ENCODE measurements around the gene PDE7B. TPM values are rescaled to one million over a fixed set of nuclear protein-coding genes. Genes with fewer than 3 reads are reported as not detected.

The PDE7B gene
- total RNA-seq, 1 experiment from 2014 or later: not detected

GRCh38 chr6:135972586-135972985 lies 121.1 kb downstream of the PDE7B start:
- Histone ChIP-seq H3K9me2 (replicated peaks; ENCODE audit: insufficient read depth, low read length) (no peaks in the 10 kb centered on the region), H3K4me1 (ENCODE audit: low read length) (no peaks in the 10 kb centered on the region), H3K36me3 (ENCODE audit: insufficient read depth, low read length) (no peaks in the 10 kb centered on the region), H4K20me1 (ENCODE audit: insufficient read depth, low read depth, low read length) (no peaks in the 10 kb centered on the region), H3K9ac (ENCODE audit: low read length) (no peak overlapping the region), H3K9me3 (ENCODE audit: low read length) (no peaks in the 10 kb centered on the region), H3K4me2 (ENCODE audit: low read depth, low read length, poor library complexity, severe bottlenecking) (no peak overlapping the region), H3K27me3 (ENCODE audit: low read length) (no peaks in the 10 kb centered on the region), H3K79me2 (ENCODE audit: low read length) (no peaks in the 10 kb centered on the region), H3K27ac (ENCODE audit: low read length) (no peak overlapping the region), H3K4me3 (ENCODE audit: low read length) (no peak overlapping the region), H2AFZ (ENCODE audit: low read length) (no peak overlapping the region)
- no peak for DNase-seq

- no peaks in the 10 kb centered on the region for H3K9me3 ChIP-seq (ENCODE audit: low read length)
- H3K9me2 ChIP-seq (replicated peaks; ENCODE audit: insufficient read depth, low read length): no peaks in the 10 kb centered on the region
- H3K4me1 ChIP-seq (ENCODE audit: low read length): no peaks in the 10 kb centered on the region
- no peak overlapping the region for H3K9ac ChIP-seq (ENCODE audit: low read length)
- H3K4me2 ChIP-seq (ENCODE audit: low read depth, low read length, poor library complexity, severe bottlenecking): no peak overlapping the region
- H2AFZ ChIP-seq (ENCODE audit: low read length): no peak overlapping the region
- H3K27ac ChIP-seq (ENCODE audit: low read length): no peak overlapping the region
- H3K27me3 ChIP-seq (ENCODE audit: low read length): no peaks in the 10 kb centered on the region
- H3K4me3 ChIP-seq (ENCODE audit: low read length): no peak overlapping the region
- no peaks in the 10 kb centered on the region for H3K79me2 ChIP-seq (ENCODE audit: low read length)
- no peaks in the 10 kb centered on the region for H3K36me3 ChIP-seq (ENCODE audit: insufficient read depth, low read length)
- DNase-seq: no peak
- H4K20me1 ChIP-seq (ENCODE audit: insufficient read depth, low read depth, low read length): no peaks in the 10 kb centered on the region
These were observed 122.9 kb downstream of the PDE7B start for GRCh38 chr6:135974426-135974825.

- no peaks in the 10 kb centered on the region for H3K27me3 ChIP-seq (ENCODE audit: low read length)
- no peaks in the 10 kb centered on the region for H3K4me1 ChIP-seq (ENCODE audit: low read length)
- no peak overlapping the region for H3K27ac ChIP-seq (ENCODE audit: low read length)
These were observed 125.1 kb downstream of the PDE7B start for GRCh38 chr6:135976585-135976984.

GRCh38 chr6:135983093-135983492 lies 131.6 kb downstream of the PDE7B start:
- no peak overlapping the region for H2AFZ ChIP-seq (ENCODE audit: low read length)
- no peak for DNase-seq
- no peaks in the 10 kb centered on the region for H4K20me1 ChIP-seq (ENCODE audit: insufficient read depth, low read depth, low read length)
- H3K36me3 ChIP-seq (ENCODE audit: insufficient read depth, low read length): no peaks in the 10 kb centered on the region
- no peak overlapping the region for H3K4me3 ChIP-seq (ENCODE audit: low read length)
- no peak overlapping the region for H3K4me2 ChIP-seq (ENCODE audit: low read depth, low read length, poor library complexity, severe bottlenecking)
- no peaks in the 10 kb centered on the region for H3K79me2 ChIP-seq (ENCODE audit: low read length)
- H3K9ac ChIP-seq (ENCODE audit: low read length): no peak overlapping the region
- no peaks in the 10 kb centered on the region for H3K27me3 ChIP-seq (ENCODE audit: low read length)
- no peak overlapping the region for H3K27ac ChIP-seq (ENCODE audit: low read length)
- H3K9me3 ChIP-seq (ENCODE audit: low read length): no peaks in the 10 kb centered on the region
- no peaks in the 10 kb centered on the region for H3K9me2 ChIP-seq (replicated peaks; ENCODE audit: insufficient read depth, low read length)
- no peaks in the 10 kb centered on the region for H3K4me1 ChIP-seq (ENCODE audit: low read length)

More at GRCh38 chr6:135976585-135976984, 125.1 kb downstream of the PDE7B start:
- no peak overlapping the region for H3K9ac ChIP-seq (ENCODE audit: low read length)
- no peak overlapping the region for H3K4me2 ChIP-seq (ENCODE audit: low read depth, low read length, poor library complexity, severe bottlenecking)
- H4K20me1 ChIP-seq (ENCODE audit: insufficient read depth, low read depth, low read length): no peaks in the 10 kb centered on the region
- H3K9me2 ChIP-seq (replicated peaks; ENCODE audit: insufficient read depth, low read length): no peaks in the 10 kb centered on the region
- DNase-seq: no peak
- no peak overlapping the region for H2AFZ ChIP-seq (ENCODE audit: low read length)
- H3K9me3 ChIP-seq (ENCODE audit: low read length): no peaks in the 10 kb centered on the region
- no peaks in the 10 kb centered on the region for H3K79me2 ChIP-seq (ENCODE audit: low read length)
- no peaks in the 10 kb centered on the region for H3K36me3 ChIP-seq (ENCODE audit: insufficient read depth, low read length)
- H3K4me3 ChIP-seq (ENCODE audit: low read length): no peak overlapping the region

- Histone ChIP-seq H3K9ac (ENCODE audit: low read length) (no peak overlapping the region), H4K20me1 (ENCODE audit: insufficient read depth, low read depth, low read length) (no peaks in the 10 kb centered on the region), H3K27ac (ENCODE audit: low read length) (no peak overlapping the region), H3K4me3 (ENCODE audit: low read length) (no peak overlapping the region), H3K36me3 (ENCODE audit: insufficient read depth, low read length) (no peaks in the 10 kb centered on the region), H3K4me1 (ENCODE audit: low read length) (no peaks in the 10 kb centered on the region), H2AFZ (ENCODE audit: low read length) (no peak overlapping the region), H3K27me3 (ENCODE audit: low read length) (no peaks in the 10 kb centered on the region), H3K4me2 (ENCODE audit: low read depth, low read length, poor library complexity, severe bottlenecking) (no peak overlapping the region), H3K9me2 (replicated peaks; ENCODE audit: insufficient read depth, low read length) (no peaks in the 10 kb centered on the region), H3K79me2 (ENCODE audit: low read length) (no peaks in the 10 kb centered on the region), H3K9me3 (ENCODE audit: low read length) (no peaks in the 10 kb centered on the region)
- no peak for DNase-seq
These were observed 132.3 kb downstream of the PDE7B start for GRCh38 chr6:135983718-135984343.

GRCh38 chr6:135985471-135985870 lies 134.0 kb downstream of the PDE7B start:
- Histone ChIP-seq H3K36me3 (ENCODE audit: insufficient read depth, low read length) (no peaks in the 10 kb centered on the region), H3K27ac (ENCODE audit: low read length) (no peak overlapping the region), H2AFZ (ENCODE audit: low read length) (no peak overlapping the region), H3K4me3 (ENCODE audit: low read length) (no peak overlapping the region), H3K9ac (ENCODE audit: low read length) (no peak overlapping the region), H3K4me1 (ENCODE audit: low read length) (no peaks in the 10 kb centered on the region), H3K79me2 (ENCODE audit: low read length) (no peaks in the 10 kb centered on the region), H3K9me3 (ENCODE audit: low read length) (no peaks in the 10 kb centered on the region), H4K20me1 (ENCODE audit: insufficient read depth, low read depth, low read length) (no peaks in the 10 kb centered on the region), H3K27me3 (ENCODE audit: low read length) (no peaks in the 10 kb centered on the region), H3K9me2 (replicated peaks; ENCODE audit: insufficient read depth, low read length) (no peaks in the 10 kb centered on the region), H3K4me2 (ENCODE audit: low read depth, low read length, poor library complexity, severe bottlenecking) (no peak overlapping the region)
- no peak for DNase-seq

- Histone ChIP-seq H3K27ac (ENCODE audit: low read length) (no peak overlapping the region), H2AFZ (ENCODE audit: low read length) (no peak overlapping the region), H4K20me1 (ENCODE audit: insufficient read depth, low read depth, low read length) (no peaks in the 10 kb centered on the region), H3K79me2 (ENCODE audit: low read length) (no peaks in the 10 kb centered on the region), H3K9me2 (replicated peaks; ENCODE audit: insufficient read depth, low read length) (no peaks in the 10 kb centered on the region), H3K9me3 (ENCODE audit: low read length) (no peaks in the 10 kb centered on the region), H3K4me3 (ENCODE audit: low read length) (no peak overlapping the region), H3K4me2 (ENCODE audit: low read depth, low read length, poor library complexity, severe bottlenecking) (no peak overlapping the region), H3K9ac (ENCODE audit: low read length) (no peak overlapping the region), H3K4me1 (ENCODE audit: low read length) (no peaks in the 10 kb centered on the region), H3K27me3 (ENCODE audit: low read length) (no peaks in the 10 kb centered on the region), H3K36me3 (ENCODE audit: insufficient read depth, low read length) (no peaks in the 10 kb centered on the region)
- no peak for DNase-seq
These were observed 135.7 kb downstream of the PDE7B start for GRCh38 chr6:135987226-135987625.

- Histone ChIP-seq H3K4me1 (ENCODE audit: low read length) (no peaks in the 10 kb centered on the region), H3K9ac (ENCODE audit: low read length) (no peak overlapping the region), H3K27ac (ENCODE audit: low read length) (no peak overlapping the region), H3K27me3 (ENCODE audit: low read length) (no peaks in the 10 kb centered on the region), H2AFZ (ENCODE audit: low read length) (no peak overlapping the region), H3K4me3 (ENCODE audit: low read length) (no peak overlapping the region), H3K79me2 (ENCODE audit: low read length) (no peaks in the 10 kb centered on the region), H4K20me1 (ENCODE audit: insufficient read depth, low read depth, low read length) (no peaks in the 10 kb centered on the region), H3K36me3 (ENCODE audit: insufficient read depth, low read length) (no peaks in the 10 kb centered on the region), H3K9me3 (ENCODE audit: low read length) (no peaks in the 10 kb centered on the region), H3K9me2 (replicated peaks; ENCODE audit: insufficient read depth, low read length) (no peaks in the 10 kb centered on the region), H3K4me2 (ENCODE audit: low read depth, low read length, poor library complexity, severe bottlenecking) (no peak overlapping the region)
- peak; percentile 9 for DNase-seq
These were observed 138.9 kb downstream of the PDE7B start for GRCh38 chr6:135990439-135990838.

All from Karpas-422 (cell line).